GM21367 (cell line): Measurements from ENCODE around the gene RAP2B.
A peak's percentile ranks its signal among the peaks of the same experiment; 100 is the strongest.
"Not testable (repeated sequence)": the region's sequence is repeated elsewhere in the genome, so short reads cannot be mapped to it uniquely, and the experiment has no call there.

Source experiments
- ATAC-seq: cut with Tn5 transposase; IDR thresholded peaks from one replicate; pipeline ENCODE4 v1.9.1; 2021; ENCODE audit not compliant: unreplicated experiment

The RAP2B gene

DNA sequence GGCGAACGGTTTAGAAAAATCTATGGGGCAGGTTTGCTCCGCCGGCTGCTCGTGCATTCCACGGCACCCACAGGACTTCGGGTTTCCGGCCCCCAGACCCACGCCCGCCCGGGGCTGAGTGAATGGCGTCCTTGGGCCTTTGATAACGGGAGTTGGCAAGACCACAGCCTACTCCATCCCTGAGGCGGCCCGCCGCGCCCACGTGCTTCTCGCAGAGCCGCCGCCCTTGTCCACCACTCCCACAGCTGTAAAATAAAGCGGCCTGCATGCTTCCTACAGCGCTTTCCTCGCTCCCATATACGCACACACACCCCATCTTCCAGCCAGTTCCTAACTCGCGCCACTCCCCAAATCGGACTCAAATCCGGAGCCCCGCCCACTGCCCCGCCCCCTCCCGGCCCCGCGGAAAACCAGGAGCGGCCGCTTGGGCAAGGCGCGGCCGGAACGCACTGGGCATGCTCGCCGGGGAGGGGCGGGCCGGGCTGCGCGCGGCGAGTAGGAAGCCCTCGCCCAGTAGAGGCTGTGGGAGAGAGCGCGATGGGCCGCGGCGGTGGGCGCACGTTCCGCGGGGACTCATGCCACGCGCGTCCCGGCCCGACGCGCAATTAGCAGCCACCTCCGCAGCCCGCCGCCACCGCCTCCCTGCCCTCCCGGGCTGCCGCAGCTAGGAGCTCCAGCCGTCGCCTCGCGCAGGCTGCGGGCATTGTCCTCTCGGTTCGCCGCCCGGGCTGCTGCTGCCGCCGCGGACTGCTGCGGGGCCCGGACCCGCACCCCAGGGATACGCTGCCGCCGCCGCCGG is at the start of gene RAP2B:
Gene RAP2B, plus strand, starts transcription at position 513 of the 799 bp plus-strand sequence. CDS start 468 bp downstream, outside the sequence.
- ATAC-seq = peak; percentile 39

- ATAC-seq = no peak
These were observed 48.5 kb upstream of the RAP2B start for GRCh38 chr3:153113541-153113940.

DNA sequence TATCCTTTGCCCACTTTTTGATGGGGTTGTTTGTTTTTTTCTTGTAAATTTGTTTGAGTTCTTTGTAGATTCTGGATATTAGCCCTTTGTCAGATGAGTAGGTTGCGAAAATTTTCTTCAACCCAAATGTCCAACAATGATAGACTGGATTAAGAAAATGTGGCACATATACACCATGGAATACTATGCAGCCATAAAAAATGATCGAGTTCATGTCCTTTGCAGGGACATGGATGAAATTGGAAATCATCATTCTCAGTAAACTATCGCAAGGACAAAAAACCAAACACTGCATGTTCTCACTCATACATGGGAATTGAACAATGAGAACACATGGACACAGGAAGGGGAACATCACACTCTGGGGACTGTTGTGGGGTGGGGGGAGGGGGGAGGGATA is 47.8 kb upstream of the RAP2B start:
- ATAC-seq = not testable (repeated sequence)

GRCh38 chr3:153115326-153115725 is 46.7 kb upstream of the RAP2B start:
- no peak for ATAC-seq

DNA sequence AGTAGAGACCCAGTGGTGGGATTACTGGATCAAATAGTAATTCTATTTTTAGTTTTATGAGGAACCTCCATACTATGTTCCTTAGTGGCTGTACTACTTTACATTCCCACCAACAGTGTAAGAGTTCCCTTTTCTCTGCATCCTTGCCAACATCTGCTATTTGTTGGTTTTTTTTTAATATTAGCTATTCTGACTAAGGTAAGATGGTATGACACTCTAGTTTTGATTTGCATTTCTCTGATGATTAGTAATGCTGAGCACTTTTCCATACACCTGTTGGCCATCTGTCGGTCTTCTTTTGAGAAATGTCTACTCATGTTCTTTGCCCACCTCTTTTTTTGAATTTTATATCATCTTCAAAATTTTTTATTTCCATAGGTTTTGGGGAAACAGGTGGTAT is 34.2 kb upstream of the RAP2B start:
- ATAC-seq = no peak

GRCh38 chr3:153129426-153129825 is 32.6 kb upstream of the RAP2B start:
- no peak for ATAC-seq

GRCh38 chr3:153129866-153130265 is 32.2 kb upstream of the RAP2B start:
- ATAC-seq = no peak

DNA sequence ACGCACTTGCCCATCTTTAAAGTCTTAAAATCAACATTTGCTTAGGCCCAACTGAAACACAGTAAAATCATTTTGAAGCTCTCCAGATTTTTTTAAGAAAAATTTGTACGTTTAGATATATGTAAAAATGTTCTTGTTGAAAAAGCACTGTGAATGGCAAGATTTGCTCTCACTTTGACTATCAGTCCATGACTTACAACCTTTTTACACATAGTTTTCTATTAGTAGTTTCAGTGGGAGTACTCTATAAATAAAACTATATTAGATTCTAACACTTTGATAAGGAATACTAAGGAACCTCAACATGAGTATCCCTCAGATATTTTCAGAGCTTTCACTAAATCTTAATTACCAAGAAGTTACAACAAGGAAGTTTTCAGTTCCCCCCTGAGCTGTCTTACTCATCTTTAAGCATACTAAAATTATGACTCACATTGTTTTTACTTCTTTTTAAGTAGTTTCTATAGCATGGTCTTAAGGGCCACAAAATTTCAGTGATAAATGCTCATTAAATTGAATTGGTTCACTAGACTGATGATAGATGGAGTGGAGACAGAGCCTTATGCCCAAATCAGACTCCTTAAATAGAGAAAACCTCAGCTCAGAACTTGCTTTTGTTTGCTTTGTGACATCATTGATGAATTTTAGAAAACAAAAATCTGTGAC is 31.6 kb upstream of the RAP2B start:
- peak; percentile 97 for ATAC-seq

DNA sequence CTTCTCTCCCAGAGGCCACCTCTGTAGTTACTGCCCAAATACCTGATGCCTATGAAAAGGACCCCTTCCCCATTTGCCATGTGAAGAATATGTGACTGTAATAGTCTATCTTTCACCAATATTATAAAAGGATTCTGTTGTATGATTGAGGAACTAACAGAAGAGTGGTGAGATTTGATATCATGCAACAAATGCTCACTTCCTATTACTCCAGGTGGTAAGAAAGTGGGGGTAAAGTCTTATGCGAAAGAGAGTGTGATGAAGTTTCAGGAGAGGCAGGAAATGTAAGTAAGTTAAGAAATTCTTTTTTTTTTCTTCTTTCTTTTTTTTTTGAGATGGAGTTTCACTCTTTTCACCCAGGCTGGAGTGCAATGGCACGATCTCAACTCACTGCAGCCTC is 24.4 kb upstream of the RAP2B start:
- peak; percentile 39 for ATAC-seq

DNA sequence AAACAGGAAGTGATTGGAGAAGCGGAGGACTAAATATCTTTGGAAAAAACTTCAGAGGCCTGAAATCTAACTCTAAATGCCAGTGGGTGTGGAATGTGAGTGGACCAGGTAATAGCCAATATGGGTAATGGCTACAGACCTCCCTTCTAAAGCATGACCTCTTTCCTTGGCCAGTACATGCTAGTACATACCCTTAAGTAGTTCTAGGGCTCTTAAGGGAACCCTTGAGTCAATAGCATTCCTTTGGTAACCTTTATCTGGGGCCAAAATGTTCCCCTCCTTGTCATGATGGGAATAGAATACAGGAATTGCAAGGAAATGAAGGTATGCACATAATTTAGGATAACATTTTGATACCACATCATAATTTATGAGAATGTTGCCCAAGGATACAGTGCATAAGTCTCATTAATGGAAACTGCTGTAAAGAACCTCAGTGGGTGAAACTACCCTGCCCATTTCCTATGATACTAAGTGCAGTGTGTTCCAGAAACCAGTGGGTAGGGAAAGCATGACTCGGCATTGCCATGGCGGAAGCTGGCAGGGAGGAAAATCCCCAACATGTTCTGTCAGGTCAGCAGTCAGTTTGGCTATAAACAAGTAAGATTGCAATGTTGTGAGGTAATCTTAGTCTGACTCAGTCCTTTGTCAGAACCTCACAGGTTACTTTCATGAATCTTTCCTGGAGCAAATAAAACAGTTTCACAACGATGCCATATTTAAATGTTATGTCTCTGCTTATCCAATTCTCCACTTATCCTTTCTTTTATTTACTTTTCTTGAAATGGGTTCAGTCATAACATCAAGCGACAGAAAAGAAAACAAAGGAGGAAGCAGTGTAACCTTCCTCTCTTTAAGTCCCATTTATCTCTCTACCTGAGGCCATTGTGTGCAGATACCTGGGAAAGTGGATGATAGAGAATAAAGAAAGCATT is 23.5 kb upstream of the RAP2B start:
- ATAC-seq = peak; percentile 68

- no peak for ATAC-seq
These were observed 19.1 kb upstream of the RAP2B start for GRCh38 chr3:153142961-153143360.

- no peak for ATAC-seq
These were observed 18.0 kb upstream of the RAP2B start for GRCh38 chr3:153144071-153144470.

GRCh38 chr3:153144779-153145178 is 17.2 kb upstream of the RAP2B start:
- ATAC-seq = no peak

DNA sequence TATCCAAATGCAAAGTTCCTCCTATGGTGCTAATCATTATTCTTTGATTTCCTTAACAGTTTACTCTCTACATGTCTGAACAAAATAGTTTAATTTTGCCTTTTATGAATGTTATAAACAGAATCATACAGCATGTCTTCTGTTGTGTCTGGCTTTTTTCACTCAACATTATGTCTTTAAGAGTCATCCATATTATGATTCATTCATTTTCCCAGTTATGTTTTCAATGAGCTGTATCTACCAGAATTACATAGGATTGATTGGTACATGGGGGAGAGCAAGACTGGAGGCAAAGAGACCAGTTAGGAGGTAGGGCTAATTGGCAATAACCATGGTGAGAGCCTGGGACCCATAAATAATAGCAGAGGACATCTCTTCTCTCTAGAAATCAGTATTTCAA is 16.6 kb upstream of the RAP2B start:
- ATAC-seq = no peak

DNA sequence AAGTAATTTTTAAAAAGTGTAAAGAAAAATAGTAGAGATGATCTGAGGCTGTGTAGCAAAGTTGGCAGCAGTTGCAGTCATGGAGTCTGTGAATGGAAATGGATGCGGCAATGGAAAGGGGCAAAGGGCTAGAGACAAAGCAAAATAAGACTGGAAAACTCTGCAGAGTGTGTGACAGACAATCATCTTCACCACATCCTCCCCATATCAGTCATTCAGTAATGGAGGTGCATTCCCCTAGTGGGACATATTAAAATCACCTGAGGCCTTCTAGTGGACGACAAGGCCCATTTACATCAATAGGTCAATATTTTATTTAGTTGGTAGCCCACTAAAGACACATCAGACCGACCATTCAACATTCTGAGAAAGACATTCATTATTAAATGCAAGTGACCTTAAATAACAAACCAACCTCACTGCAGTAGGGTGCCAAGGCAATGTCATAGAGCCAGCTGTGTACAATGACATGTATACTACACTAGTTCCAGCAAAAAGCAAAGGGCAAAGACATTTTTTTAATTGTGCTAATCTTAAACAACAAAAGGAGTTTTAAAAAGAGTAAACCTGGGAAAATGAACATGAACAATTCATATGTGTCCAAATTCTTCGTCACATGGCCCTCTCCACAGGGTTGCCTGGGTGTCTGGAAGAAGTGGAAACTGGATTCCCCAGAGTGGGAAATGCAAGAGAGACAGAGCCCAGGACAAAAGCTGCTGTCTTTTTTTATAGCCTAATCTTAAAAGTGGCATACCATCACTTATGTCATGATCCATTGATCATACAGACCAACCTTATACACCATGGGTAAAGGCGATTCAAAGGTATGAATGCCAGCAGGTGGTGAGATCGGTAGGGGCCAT is 15.6 kb upstream of the RAP2B start:
- no peak for ATAC-seq

GRCh38 chr3:153150991-153151390 is 11.0 kb upstream of the RAP2B start:
- no peak for ATAC-seq

DNA sequence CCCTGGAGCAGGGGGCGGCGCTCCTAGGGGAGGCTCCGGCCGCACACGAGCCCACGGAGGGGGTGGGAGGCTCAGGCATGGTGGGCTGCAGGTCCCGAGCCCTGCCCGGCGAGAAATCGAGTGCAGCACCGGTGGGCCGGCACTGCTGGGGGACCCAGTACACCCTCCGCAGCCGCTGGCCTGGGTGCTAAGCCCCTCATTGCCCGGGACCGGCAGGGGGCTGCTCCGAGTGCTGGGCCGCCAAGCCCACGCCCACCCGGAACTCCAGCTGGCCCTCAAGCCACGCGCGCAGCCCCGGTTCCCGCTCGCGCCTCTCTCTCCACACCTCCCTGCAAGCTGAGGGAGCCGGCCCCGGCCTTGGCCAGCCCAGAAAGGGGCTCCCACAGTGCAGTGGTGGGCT is 6.2 kb upstream of the RAP2B start:
- not testable (repeated sequence) for ATAC-seq

DNA sequence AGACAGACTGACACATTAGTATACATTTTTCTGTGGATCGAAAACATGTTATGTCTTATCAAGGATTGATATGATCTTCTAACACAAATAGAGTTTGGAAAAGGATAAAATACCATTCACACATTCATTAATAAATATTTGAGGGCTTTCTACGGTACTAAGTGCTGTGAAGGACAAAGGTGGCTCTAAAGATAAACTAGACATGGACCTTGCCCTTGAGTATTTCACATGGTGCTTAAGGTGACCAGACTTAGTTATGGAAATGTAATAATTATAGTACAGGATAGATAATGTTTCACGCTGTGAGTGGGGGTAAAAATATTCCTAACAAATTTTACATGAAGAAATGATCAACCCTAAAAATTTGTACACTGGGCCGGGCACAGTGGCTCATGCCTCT is 3.8 kb upstream of the RAP2B start:
- no peak for ATAC-seq

GRCh38 chr3:153158961-153159735 is 2.9 kb upstream of the RAP2B start:
- no peak for ATAC-seq
